HG03571 (cell line): ENCODE results near the gene FUT9.

Source experiments
- ATAC-seq: cut with Tn5 transposase; IDR thresholded peaks from one replicate; pipeline ENCODE4 v1.9.1; 2021; ENCODE audit not compliant: unreplicated experiment

Gene FUT9

DNA sequence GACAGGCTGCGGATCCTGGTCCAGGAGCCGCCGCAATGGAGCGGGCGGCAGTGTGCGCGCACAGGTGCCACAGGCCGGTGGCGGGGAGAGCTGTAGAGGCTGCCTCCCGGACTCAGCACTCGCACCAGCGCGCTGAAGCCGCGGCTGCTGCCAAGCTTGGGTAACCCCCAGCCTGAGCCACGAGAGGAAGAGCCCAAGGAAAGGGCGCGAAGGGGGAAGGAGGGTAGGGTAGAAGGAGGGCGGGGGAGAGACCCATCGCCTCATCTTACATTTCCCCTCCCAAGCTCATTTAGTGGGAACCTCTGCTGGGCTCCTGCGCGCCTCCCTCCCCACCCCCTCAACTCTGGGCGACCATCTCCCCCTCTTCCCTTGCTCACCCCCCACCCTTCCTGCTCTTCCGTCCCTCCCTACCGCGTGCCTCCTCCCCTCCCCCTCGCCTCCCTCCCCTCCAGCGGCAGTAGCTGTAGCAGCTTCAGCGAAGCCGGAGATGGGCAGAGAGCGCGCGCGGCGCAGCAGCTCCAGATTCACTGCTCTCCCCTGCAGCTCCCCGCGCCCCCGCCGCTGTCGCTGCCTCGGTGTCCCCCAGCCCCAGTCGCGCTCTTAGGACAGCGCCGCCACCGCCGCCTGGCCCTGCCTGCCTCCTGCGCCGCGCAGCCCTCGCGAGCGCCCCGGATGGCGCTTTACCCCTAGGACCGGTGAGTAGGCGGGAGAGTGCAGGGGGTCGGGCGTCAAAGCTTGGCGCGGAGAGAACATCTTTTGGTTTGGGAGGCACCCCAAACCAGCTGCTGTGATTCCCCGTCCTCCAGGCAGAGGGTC, at the start of gene FUT9:
FUT9 (plus strand) TSS at position 457 of the 816 bp plus-strand sequence. CDS start 187,182 bp downstream, outside the sequence.
- no peak for ATAC-seq

DNA sequence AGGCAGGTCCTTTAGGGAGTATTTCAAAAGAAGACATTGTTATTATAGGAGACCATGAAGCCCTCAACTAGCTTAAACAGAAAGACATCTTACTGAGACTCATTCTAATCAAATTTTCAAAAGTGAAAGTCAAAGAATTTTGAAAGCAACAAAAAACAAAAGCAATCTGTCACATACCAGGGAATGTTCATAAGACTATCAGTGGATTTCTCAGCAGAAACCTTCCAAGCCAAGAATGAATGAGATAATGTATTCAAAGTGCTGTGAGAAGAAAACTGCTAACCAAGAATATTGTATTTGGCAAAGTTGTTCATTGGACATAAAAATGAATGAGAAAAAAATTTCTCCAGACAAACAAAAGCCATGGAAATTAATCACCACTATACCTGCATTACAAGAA, 48.2 kb upstream of the FUT9 start:
- ATAC-seq: no peak

DNA sequence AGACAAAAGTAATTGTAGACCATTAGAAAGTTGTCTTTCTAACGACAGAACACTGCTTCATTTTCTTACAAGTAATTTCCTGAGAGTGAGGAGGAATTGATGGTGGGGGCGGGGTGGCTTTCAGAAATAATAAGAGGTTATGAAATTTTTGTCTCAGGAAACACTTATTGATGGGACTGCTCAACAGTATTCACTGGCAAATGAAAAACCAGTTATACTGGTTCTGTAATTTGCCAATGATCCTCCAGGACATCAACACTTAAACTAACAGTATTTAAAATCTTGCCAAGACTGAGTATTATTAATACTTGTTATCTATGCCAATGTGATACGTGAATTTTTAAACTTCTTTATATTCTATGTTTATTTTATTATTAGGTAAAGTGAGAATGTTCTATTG, 41.8 kb upstream of the FUT9 start:
- ATAC-seq: no peak

DNA sequence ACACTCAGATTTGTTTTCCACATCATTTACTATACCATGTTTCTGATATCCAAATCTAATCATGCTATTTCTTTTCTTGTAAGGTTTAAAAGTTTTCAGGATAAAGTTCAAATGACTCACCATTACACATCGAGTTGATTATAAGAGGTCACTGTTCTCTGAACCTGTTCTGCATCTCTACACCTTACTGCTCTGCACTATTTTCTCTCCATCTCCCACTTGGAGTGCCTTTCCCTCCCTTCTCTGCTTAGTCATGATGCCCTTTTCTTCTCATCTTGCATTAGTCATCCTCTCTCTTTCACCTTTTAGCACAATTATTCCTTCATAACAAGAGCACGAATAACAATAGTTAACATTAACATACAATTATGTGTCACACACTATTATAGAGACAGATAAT, 37.5 kb upstream of the FUT9 start:
- no peak for ATAC-seq

DNA sequence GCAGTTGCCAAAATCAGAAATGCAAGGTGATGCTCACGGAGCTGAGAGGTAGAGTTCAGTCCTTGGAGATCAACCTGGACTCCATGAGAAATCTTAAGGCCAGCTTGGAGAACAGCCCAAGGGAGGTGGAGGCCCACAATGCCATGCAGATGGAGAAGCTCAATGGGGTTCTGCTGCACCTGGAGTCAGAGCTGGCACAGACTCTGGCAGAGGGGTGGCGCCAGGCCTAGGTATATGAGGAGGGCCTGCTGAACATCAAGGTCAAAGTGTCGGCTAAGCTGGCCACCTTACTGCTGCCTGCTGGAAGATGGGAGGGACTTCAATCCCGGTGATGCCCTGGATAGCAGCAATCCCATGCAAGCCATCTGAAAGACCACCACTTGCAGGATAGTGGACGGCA, 23.9 kb upstream of the FUT9 start:
- no peak for ATAC-seq

DNA sequence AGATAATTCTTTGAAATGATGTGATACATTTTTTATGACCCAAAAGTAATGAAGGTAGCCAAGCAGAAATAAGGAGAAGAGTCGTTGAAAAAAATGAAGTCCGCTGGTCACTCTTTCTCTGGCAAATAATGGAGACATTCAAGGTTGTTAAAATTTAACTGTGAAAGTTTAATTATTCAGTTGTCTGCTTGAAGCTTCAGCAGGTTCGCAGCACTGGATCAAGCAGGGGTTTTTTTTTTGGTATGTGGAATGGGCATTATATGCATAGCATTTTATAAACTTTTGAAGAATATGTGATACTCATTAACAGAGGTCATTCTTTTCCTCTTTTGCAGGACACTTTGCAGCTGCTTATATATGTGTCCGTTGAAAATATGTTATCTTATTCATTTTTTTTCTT, 21.6 kb upstream of the FUT9 start:
- ATAC-seq: no peak

DNA sequence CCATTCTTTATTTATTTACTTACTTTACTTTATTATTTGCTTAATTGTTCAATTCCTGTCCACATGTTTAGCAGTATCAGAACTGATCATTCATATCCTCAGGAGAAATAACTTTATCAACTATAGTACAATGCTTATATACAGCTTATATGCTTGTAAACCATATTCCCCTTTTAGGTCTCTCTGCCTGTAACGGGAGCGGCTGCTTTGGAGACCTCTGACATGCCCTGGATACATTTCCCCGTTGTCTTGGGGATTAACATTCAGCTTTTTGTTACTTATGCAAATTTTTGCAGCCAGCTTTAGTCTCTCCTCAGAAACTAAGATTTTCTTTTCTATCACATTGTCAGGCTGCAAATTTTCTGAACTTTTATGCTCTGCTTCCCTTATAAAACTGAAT, 17.6 kb upstream of the FUT9 start:
- no peak for ATAC-seq

DNA sequence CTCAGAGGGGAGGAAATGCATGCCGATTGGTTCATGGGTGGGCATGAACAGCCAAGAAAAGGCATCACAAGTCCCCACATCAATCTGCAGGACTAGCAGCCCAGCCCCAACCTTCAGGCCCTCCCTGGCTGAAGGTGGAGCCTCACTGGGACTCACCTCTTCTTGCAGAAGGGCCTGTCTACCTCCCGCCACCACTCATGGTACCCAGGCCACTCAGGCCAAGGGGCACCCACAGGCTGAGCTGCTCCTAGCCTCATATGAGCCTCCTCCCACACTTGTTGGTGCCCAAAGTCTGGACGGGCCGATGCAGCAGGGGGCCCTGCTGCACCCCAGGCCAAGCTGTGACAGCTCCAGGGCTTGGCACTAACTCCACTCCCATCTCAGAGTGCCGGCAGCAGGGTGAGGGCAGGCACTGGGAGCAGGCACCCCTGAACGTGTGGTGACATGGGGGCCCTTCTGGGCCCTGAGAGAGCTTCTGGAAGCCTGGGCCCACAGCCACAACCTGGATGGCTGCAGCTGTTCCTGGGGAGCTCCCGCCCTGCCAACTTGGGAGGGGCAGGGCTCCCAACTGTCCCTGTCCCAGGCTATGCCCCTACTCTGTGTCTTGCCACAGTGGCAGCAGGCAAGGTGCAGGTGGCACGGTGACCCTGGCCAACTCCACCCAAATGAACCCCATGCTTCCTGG, 13.7 kb upstream of the FUT9 start:
- no peak for ATAC-seq

DNA sequence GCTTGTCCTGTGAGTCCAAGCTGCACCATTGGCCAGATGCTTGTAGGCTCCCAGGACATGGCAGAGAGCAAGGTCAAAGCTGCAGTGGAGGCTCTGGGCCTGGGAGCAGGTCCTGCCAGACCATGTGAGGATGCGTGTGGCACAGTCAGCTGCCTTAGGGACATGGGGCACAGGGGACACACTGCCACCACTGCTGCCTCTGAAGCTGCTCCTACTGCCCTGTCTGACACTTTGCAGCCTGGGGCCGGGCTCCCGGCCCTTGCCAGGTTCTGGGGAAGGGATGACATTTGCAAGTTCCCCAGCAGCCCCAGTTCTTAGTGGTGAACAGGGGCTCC, 13.2 kb upstream of the FUT9 start:
- ATAC-seq: no peak

DNA sequence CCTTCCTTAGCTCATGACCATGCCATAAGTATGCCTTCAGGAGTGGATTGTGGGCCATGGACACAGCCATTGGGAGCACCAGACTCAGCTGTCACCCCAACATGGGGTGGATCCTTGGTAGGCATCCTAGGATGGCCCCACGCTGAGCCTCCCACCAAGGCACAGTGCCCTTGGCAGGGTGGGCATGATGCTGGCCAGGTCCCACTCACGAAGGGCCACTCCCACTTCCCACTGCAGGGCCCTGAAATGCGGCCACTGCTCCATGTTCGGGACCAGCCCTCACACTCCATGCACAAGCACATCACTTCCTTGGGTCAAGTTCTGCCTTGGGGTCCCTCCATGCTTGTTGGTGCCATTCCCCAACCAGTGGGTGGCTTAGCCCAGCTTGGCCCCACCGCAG, 12.9 kb upstream of the FUT9 start:
- ATAC-seq: no peak

DNA sequence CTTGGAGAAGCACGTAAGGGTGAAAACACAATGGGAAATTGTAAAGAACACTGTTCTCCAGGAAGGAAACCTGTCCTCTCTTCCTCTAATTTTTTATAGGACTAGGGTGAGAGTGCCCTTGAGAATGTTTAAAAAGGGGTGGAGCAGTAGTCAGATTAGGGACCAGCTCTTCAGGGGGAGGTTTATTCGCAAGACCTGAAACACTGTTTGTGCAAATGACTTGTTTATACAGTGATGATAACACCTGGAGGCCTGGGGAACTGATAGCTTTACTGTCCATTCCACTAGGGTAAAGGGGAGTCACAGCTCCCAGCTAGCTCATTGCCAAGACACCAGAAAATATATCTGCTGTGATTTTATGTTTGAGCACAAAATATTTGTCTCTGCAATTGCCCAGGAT, 8.1 kb upstream of the FUT9 start:
- ATAC-seq: no peak

DNA sequence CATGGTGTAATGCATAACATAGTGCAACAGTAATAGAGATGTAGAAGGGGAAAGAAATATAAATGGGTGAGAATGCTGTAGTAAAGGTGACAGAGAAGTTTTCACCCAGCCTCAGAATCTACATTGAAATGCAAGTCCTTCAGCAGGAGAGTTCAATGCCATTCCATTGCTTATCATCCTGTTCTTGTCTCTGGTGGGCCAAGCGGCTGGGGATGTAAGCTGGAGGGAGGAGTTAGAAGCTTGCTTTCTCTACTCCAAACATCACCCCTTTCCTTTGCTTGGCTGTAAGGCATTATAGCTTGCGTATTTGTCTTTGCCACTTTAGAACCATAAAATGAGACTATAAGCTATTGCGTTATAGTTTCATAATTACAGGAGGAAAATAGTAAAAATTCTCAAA, 2.2 kb upstream of the FUT9 start:
- ATAC-seq: no peak

DNA sequence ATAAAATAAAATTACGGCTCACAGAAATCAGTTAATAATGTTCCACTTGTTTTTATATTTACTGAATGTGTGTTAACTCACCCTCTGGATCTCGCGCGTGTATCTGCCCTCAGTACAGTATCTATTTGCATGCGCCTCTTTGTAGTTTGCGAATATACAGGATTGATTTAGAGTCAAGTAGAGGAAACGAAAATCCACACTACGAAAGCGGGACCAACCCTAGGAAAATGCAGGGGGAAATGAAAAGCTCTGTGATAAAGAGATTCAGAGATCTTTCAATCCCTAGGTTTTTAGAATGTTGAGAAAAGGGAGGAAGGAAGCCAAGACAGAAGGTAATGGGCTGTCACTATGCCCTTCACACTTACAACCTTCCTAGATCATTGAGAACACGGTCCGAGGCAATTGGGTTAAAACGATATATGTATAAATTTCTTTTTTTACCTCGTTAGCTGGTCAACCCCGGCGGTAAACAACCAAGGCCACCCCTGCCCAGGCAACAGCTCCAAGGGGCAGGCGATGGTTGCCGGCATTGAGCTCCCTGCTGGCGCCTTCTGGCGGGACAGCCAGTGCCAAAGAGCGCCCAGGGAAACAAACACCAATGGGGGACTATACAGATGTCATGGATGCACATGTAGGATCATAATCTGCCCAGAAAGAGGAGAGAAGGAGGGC, 792 bp upstream of the FUT9 start:
- no peak for ATAC-seq

DNA sequence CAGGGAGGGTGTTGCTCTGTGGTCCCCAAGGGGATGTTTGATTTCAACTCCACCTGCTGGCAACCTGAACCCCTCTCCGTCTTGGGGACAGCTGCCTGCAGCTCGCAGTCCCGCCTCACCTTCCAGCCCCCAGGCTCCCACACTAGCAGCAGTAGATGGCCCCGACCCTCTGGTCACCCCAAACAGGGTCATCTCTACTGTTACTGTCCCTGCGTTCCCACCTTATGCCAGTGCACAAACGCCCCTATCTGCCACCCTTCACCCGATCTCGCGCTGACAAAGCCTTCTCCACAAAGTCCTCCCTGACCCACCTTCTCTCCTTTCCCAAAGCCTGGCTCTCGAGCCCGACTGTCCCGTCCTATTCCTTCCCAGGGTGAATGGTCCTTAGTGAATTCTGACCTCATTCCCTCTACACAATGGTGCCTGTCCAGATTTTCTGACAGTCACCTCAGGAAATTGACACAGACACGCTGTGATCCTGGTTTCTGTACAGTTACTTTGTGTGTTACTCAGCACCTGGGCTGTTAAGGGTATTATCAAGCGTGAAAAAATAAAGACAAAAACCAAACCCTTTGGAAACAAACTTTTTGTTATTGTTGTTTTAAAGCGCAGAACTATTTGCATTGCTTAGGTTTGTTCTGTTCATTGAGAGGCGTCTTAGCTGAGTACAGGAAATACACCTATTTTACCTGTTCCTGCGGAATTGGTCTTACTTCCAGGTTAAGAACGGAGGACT, 728 bp downstream of the FUT9 start:
- ATAC-seq: no peak

DNA sequence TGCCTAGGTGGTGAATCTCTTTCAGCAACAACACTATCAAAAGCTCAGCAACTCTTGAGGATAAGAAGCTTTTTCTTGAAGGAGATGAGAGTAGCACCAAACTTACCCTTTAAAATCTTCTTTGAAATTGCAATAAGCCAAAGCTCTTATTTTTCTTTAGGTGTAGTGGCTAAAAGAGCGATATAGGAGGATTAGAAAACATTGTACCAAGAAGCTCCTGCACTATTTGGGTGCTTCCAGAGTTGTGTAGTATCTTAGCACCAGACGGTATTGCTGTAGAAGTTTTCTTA, 1.2 kb downstream of the FUT9 start:
- ATAC-seq: no peak

DNA sequence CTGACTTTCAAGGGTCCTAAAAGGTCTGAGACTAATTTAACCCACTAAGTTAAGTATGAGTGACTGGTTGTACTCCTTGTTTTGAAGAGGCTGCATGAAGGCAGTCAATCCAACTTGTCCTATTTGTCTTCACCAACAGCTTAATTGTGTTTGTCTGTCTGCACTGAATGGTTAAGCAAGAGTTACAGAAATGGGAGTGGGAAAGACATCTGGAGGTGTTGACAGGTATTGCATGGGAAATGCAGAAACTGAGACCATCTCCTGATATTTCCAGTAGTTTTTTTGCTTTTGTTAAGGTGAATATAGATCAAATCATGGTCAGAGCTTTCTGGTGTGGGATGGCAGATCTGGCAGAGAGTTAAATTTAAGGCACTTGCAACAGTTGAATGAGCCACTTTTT, 6.5 kb downstream of the FUT9 start:
- ATAC-seq: no peak

DNA sequence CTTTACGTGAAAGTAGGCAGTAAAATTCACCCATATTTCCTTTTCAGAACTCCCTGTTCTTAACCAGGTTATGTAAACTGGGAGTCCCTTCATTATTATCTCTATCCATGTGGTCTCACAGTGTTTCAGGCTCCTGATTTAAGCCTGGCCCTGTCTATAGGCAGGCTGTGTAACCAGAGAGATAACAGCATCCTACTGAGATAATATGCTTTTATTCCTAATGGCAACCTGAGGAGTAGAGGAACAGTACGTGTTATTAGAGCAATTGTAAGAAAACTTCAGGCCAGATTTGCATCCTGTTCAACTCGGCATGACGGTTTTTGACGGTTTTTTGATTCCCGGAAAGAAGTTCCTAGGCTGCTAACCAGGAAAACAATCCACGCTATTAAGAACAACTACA, 16.9 kb downstream of the FUT9 start:
- ATAC-seq: no peak

DNA sequence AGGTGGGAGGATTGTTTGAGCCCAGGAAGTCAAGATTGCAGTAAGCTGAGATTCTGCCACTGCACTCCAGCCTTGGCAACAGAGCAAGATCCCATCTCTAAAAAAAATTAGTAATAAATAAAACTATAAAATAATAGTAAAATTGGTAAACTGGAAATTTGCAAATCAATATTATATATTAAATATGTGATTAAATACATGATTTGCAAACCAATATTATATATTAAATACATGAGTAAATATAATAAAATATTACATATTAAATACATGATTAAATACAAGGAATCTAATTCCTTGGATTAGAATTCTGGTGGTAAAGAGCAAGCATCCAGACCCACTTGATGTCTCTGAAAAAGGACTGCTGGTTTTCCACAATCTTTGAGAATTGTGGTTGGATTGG, 35.8 kb downstream of the FUT9 start:
- no peak for ATAC-seq

DNA sequence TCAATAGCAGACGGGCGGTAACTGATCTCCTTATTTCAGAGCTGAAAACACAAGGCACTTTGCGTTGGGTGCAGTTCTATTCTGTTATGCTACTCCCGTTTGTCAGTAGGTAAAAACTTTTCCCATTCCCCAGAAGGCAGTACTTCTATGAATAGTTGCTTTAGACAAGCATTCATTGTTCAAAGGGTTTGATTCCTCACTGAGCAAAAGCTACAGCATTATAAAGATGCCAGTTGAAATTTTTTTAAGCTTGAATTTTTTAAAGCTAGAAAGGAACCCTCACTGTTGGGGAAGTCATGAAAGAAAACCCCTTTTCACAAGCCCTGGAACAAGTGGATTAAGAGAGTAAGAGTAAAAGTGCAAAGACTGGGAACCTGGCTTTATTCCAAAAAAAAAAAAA, 42.3 kb downstream of the FUT9 start:
- no peak for ATAC-seq

DNA sequence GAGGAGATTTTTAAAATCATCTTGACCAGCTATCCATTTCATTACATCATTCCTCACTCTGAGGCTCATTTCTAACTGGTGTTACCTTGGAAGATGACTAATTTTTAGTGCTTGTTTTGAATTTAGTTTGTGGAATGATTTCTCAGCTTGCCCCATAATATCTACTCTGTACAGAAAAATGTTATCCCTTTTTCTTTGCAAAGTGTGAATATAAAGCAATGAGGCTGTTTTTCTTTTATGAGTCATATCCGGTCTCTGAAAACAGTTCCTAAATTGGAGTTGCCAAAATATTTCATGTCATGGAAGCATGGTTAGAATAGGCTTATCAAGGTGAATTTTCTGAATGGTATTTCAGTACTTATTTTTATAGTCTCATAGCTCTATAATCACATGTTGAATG, 43.8 kb downstream of the FUT9 start:
- no peak for ATAC-seq

DNA sequence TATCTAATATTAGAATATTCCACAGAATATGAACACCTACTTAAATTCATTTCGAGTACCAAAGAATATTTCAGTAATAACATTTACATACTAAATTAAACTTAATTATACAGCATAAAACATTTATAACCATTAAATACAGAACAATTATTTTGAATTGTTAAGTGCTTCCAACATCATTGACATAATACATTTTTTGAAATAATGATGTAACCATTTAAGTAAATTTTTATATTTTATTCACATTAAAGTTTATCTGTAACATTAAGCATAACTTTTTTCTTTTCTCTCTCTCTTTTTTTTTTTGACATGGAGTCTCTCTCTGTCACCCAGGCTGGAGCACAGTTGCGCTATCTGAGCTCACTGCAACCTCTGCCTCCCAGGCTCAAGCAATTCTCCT, 44.5 kb downstream of the FUT9 start:
- ATAC-seq: no peak

DNA sequence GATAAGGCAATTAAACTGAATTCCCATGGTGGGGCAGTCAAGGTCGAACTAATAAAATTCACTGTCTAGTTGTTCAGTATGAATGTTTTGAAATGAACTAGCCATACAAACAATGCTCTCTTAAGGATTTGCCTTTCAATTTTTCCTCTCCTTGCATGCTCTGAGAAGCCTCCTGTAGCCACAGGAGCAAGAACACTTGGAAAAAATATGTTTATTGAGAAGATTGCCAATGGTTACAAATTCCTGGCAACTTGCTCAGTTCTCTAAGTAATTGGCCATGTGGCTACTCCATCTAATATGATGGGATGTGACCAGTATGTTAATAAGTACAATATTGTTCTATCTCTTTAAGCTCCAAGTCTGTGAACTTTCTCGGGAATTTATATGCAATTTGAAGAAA, 49.4 kb downstream of the FUT9 start:
- ATAC-seq: no peak
